Peyer's patch (tissue), 4 donors: ENCODE results near the gene SLC51B.

Experiments used
- CTCF ChIP-seq, 6 experiments: fragments of 450-650 bp in 4 of 6; fragments of 200-600 bp in 2 of 6; sonication (generic) in 1 of 6; IDR thresholded peaks; one replicate each; pipeline ENCODE4 v1.5.1; 2017 to 2019; ENCODE audit warnings: antibody characterized with exemption in 6 of 6, mild to moderate bottlenecking in 3 of 6, moderate library complexity in 1 of 6
- POLR2A ChIP-seq, 2 donors: fragments of 450-650 bp; IDR thresholded peaks; one replicate each; pipeline ENCODE4 v1.5.1; 2017; ENCODE audit warnings: antibody characterized with exemption in 2 of 2, mild to moderate bottlenecking in 2 of 2, moderate library complexity in 2 of 2

- TF ChIP-seq CTCF (IDR thresholded peaks at IDR 0.05) = no peak
- no peak for TF ChIP-seq POLR2A (IDR thresholded peaks at IDR 0.05)
These were observed 6.4 kb upstream of the SLC51B start for GRCh38 chr15:65038836-65039235.
